SK-N-SH (cell line): ENCODE measurements around the gene ME3. TPM values are rescaled to one million over a fixed set of nuclear protein-coding genes. Genes with fewer than 3 reads are reported as not detected.

Source experiments
- CTCF ChIA-PET: fragments of 300-600, 350-600 bp; formaldehyde crosslinking; extraction: SDS; loops from one replicate; lab custom pipeline; 2021; lab: Yijun Ruan, JAX
- POLR2A ChIA-PET: fragments of 350-600 bp; sonication (Branson Sonifier 250); formaldehyde crosslinking; extraction: SDS; loops from one replicate; lab custom pipeline; 2020; ENCODE audit warnings: antibody characterized with exemption, inconsistent platforms; lab: Yijun Ruan, JAX
- DNase-seq: peaks from one replicate; pipeline ENCODE4 v3.0.0; 2012
- H2AFZ ChIP-seq: fragments of 200-600 bp; sonication (generic); 2 replicates; pipeline ENCODE4 v1.8.1; 2016; ENCODE audit warnings: antibody characterized with exemption, mild to moderate bottlenecking, low read depth
- H3F3A ChIP-seq: fragments of 200-600 bp; sonication (generic); replicated peaks from 2 replicates; pipeline ENCODE3; 2016; ENCODE audit warnings: antibody characterized with exemption, mild to moderate bottlenecking; ENCODE audit not compliant: insufficient read depth
- H3K27ac ChIP-seq, 2 experiments: fragments of 200-500 bp in 1 of 2; fragments of 200-600 bp in 1 of 2; sonication (Bioruptor generic) in 1 of 2; sonication (generic), shearing (Covaris generic) in 1 of 2; 2 replicates each; pipeline versions ENCODE4 v1.5.1 to v1.6.1; 2014 to 2016; ENCODE audit warnings: low read depth in 2 of 2, inconsistent platforms in 1 of 2, low read length in 1 of 2, mild to moderate bottlenecking in 1 of 2, mixed read lengths in 1 of 2
- H3K27me3 ChIP-seq: fragments of 200-600 bp; sonication (generic), shearing (Covaris generic); 2 replicates; pipeline ENCODE4 v1.6.1; 2016; ENCODE audit warnings: mixed run types; ENCODE audit not compliant: insufficient read depth
- H3K36me3 ChIP-seq, 2 experiments: fragments of 200-500 bp in 1 of 2; fragments of 200-600 bp in 1 of 2; sonication (Bioruptor generic) in 1 of 2; sonication (generic) in 1 of 2; replicated peaks in 1 of 2; 2 replicates each; pipeline versions ENCODE3 to v1.5.1; 2014 to 2016; ENCODE audit warnings: low read length in 1 of 2, mild to moderate bottlenecking in 1 of 2; ENCODE audit not compliant: insufficient read depth in 2 of 2, control insufficient read depth in 1 of 2
- H3K4me1 ChIP-seq, 2 experiments: fragments of 200-500 bp in 1 of 2; fragments of 200-600 bp in 1 of 2; sonication (Bioruptor generic) in 1 of 2; sonication (generic), shearing (Covaris generic) in 1 of 2; 2 replicates each; pipeline versions ENCODE4 v1.5.1 to v1.6.1; 2014 to 2016; ENCODE audit warnings: low read depth in 1 of 2, low read length in 1 of 2, mixed run types in 1 of 2; ENCODE audit not compliant: insufficient read depth in 2 of 2, control insufficient read depth in 1 of 2
- H3K4me2 ChIP-seq: fragments of 200-600 bp; sonication (generic), shearing (Covaris generic); 2 replicates; pipeline ENCODE4 v1.6.1; 2017; ENCODE audit warnings: mixed run types
- H3K4me3 ChIP-seq, 2 experiments: fragments of 200-500 bp in 1 of 2; fragments of 200-600 bp in 1 of 2; sonication (Bioruptor generic) in 1 of 2; sonication (generic), shearing (Covaris generic) in 1 of 2; 2 replicates each; pipeline versions ENCODE4 v1.5.1 to v1.8.1; 2014 to 2016; ENCODE audit warnings: low read depth in 2 of 2, inconsistent platforms in 1 of 2, low read length in 1 of 2, mild to moderate bottlenecking in 1 of 2, mixed read lengths in 1 of 2, moderate library complexity in 1 of 2
- H3K79me2 ChIP-seq: fragments of 200-600 bp; sonication (generic); 2 replicates; pipeline ENCODE4 v1.8.1; 2017; ENCODE audit warnings: mild to moderate bottlenecking; ENCODE audit not compliant: insufficient read depth
- H3K9ac ChIP-seq: fragments of 200-600 bp; sonication (generic); 2 replicates; pipeline ENCODE4 v1.6.1; 2017; ENCODE audit warnings: mixed run types
- H3K9me2 ChIP-seq: fragments of 200-600 bp; sonication (generic); 2 replicates; pipeline ENCODE4 v1.6.1; 2017; ENCODE audit warnings: mixed run types
- H3K9me3 ChIP-seq: fragments of 200-600 bp; sonication (generic); 2 replicates; pipeline ENCODE4 v1.6.1; 2017; ENCODE audit warnings: mixed run types, mild to moderate bottlenecking, moderate library complexity
- H4K20me1 ChIP-seq: fragments of 200-600 bp; sonication (generic); 2 replicates; pipeline ENCODE4 v1.6.1; 2017; ENCODE audit warnings: mild to moderate bottlenecking, mixed run types; ENCODE audit not compliant: insufficient read depth
- CTCF ChIP-seq: fragments of 200-600 bp; sonication (generic); IDR thresholded peaks from 2 replicates; pipeline ENCODE4 v1.6.1; 2017; ENCODE audit warnings: antibody characterized with exemption, mild to moderate bottlenecking, moderate library complexity
- EZH2phosphoT487 ChIP-seq: fragments of 200-600 bp; sonication (generic); IDR thresholded peaks from 2 replicates; pipeline ENCODE4 v1.6.1; 2017; ENCODE audit warnings: low read depth, mixed run types, mild to moderate bottlenecking, antibody characterized with exemption, moderate library complexity, borderline replicate concordance
- FOXJ3 ChIP-seq: sonication (generic); formaldehyde crosslinking; IDR thresholded peaks from 2 replicates; pipeline ENCODE4 v1.5.1; 2020; ENCODE audit warnings: mild to moderate bottlenecking, missing genetic modification reagents
- MAX ChIP-seq: IDR thresholded peaks from 2 replicates; pipeline ENCODE4 v1.4.0; 2012; ENCODE audit warnings: low read depth
- MXI1 ChIP-seq: IDR thresholded peaks from 2 replicates; pipeline ENCODE4 v1.6.1; 2012; ENCODE audit warnings: mild to moderate bottlenecking, low read depth, low read length, improper control_type of control experiment
- NFIC ChIP-seq: IDR thresholded peaks from 2 replicates; pipeline ENCODE4 v1.4.0; 2012; ENCODE audit warnings: borderline replicate concordance
- RXRA ChIP-seq: IDR thresholded peaks from 2 replicates; pipeline ENCODE4 v1.4.0; 2012; ENCODE audit warnings: low read depth, mild to moderate bottlenecking, borderline replicate concordance
- SMC3 ChIP-seq: IDR thresholded peaks from 2 replicates; pipeline ENCODE4 v1.6.1; 2012; ENCODE audit warnings: low read depth, low read length, improper control_type of control experiment
- TEAD4 ChIP-seq: IDR thresholded peaks from 2 replicates; pipeline ENCODE4 v1.4.0; 2012; ENCODE audit warnings: mild to moderate bottlenecking, borderline replicate concordance; ENCODE audit not compliant: insufficient read depth
- USF1 ChIP-seq: IDR thresholded peaks from 2 replicates; pipeline ENCODE4 v1.4.0; 2012; ENCODE audit warnings: low read depth, borderline replicate concordance
- WGBS: methylation state at CpG from one replicate; pipeline ENCODE4 v1.1.6; 2017; ENCODE audit warnings: low lambda C conversion rate; 5-methylcytosine and 5-hydroxymethylcytosine counted together
- polyA plus RNA-seq, 3 experiments: library from polyadenylated mRNA; depleted of rRNA; stranded (reverse); fragments of >200 nt; gene quantifications; 2 replicates each; pipeline ENCODE4 v1.2.3, GENCODE V29; 2012

Gene ME3
- polyA plus RNA-seq, 1 of the 3 experiments (the other 2 are of a cell fraction) = 22.0 TPM

GRCh38 chr11:86507249-86507845 lies 165.1 kb downstream of the ME3 start:
- Histone ChIP-seq H3K9ac (no peak overlapping the region), H3K9me3 (0 out of 2 replicates have a peak, but pooled peaks cover 4% of the 10 kb centered on the region)
- POLR2A ChIA-PET = no interaction called here
- TF ChIP-seq MAX = no peak
- TF ChIP-seq TEAD4 = no peak
- TF ChIP-seq CTCF = no peak
- no peak for TF ChIP-seq USF1
- TF ChIP-seq, all 33 proteins: peak for 0
- Histone ChIP-seq H3K27me3 (no peaks in the 10 kb centered on the region), H3K79me2 (no peaks in the 10 kb centered on the region), H3K9me2 (no peaks in the 10 kb centered on the region), H2AFZ (no peak overlapping the region), H3K27ac (no peak overlapping the region), H3K4me2 (no peak overlapping the region), H3F3A (peaks cover 27% of the 10 kb centered on the region), H3K36me3 (no peaks in the 10 kb centered on the region), H3K4me3 (no peak overlapping the region), H3K4me1 (0 out of 4 replicates have a peak, but pooled peaks cover 0 to 14% of the 10 kb centered on the region in 2 experiments), H4K20me1 (no peaks in the 10 kb centered on the region)
- no peak for DNase-seq
- CTCF ChIA-PET = no interaction called here
- 95% methylated on average over 4 of the region's 4 CpGs for WGBS

- CTCF ChIA-PET = interaction anchor here (1.2 kb wide), 1 partner anchor 100 kb away, joined by 3 read pairs; no protein-coding TSS in a partner anchor
- H2AFZ ChIP-seq = no peak overlapping the region
- no peak for TF ChIP-seq EZH2phosphoT487
- TF ChIP-seq RXRA = no peak
- TF ChIP-seq SMC3 = no peak
- TF ChIP-seq NFIC = no peak
- no peak for TF ChIP-seq MXI1
- no peak for TF ChIP-seq FOXJ3 (CRISPR knock-in tag)
These were observed 166.2 kb downstream of the ME3 start for GRCh38 chr11:86506235-86506634.

More at GRCh38 chr11:86506235-86506634, 166.2 kb downstream of the ME3 start:
- H3K9me2 ChIP-seq = no peaks in the 10 kb centered on the region
- no peaks in the 10 kb centered on the region for H4K20me1 ChIP-seq
- H3K4me2 ChIP-seq = no peak overlapping the region
- no peak for DNase-seq
- H3K27ac ChIP-seq = no peak overlapping the region
- no peaks in the 10 kb centered on the region for H3K9me3 ChIP-seq
- H3K36me3 ChIP-seq = no peaks in the 10 kb centered on the region
- H3K4me3 ChIP-seq = no peak overlapping the region
- no peaks in the 10 kb centered on the region for H3K79me2 ChIP-seq
- 0 out of 4 replicates have a peak, but pooled peaks cover 0 to 10% of the 10 kb centered on the region in 2 experiments for H3K4me1 ChIP-seq
- POLR2A ChIA-PET = no interaction called here
- no peaks in the 10 kb centered on the region for H3K27me3 ChIP-seq
- H3K9ac ChIP-seq = no peak overlapping the region
- H3F3A ChIP-seq = peaks cover 20% of the 10 kb centered on the region
- 97% methylated on average over 3 of the region's 3 CpGs for WGBS
